CD4-positive, alpha-beta T cell treated with Interleukin-15 for 1 hour (primary cell): ENCODE results near the gene CLDND2.

Source experiments
- DNase-seq: peaks from one replicate; pipeline ENCODE4 v3.0.0-alpha.2; 2020

Gene CLDND2

GRCh38 chr19:51327066-51328001, 41.5 kb downstream of the CLDND2 start:
- DNase-seq: peak; percentile 61

- DNase-seq: no peak
Measured at GRCh38 chr19:51326216-51327065, 42.4 kb downstream of the CLDND2 start.

- peak; percentile 33 for DNase-seq
Measured at GRCh38 chr19:51325161-51325976, 43.4 kb downstream of the CLDND2 start.

GRCh38 chr19:51324167-51324481, 44.7 kb downstream of the CLDND2 start:
- no peak for DNase-seq

- no peak for DNase-seq
Measured at GRCh38 chr19:51323481-51324166, 45.2 kb downstream of the CLDND2 start.

GRCh38 chr19:51321799-51322198, 47.0 kb downstream of the CLDND2 start:
- no peak for DNase-seq

- no peak for DNase-seq
Measured at GRCh38 chr19:51320280-51320657, 48.5 kb downstream of the CLDND2 start.

- DNase-seq: no peak
Measured at GRCh38 chr19:51319649-51320279, 49.0 kb downstream of the CLDND2 start.

GRCh38 chr19:51318687-51319648, 49.8 kb downstream of the CLDND2 start:
- no peak for DNase-seq

GRCh38 chr19:51317968-51318367, 50.8 kb downstream of the CLDND2 start:
- no peak for DNase-seq

- no peak for DNase-seq
Measured at GRCh38 chr19:51317376-51317775, 51.4 kb downstream of the CLDND2 start.
